GM10266 (cell line): ENCODE measurements around the gene SELENOO.
A peak's percentile ranks its signal among the peaks of the same experiment; 100 is the strongest.

ENCODE experiments used
- DNase-seq: peaks from one replicate; pipeline ENCODE4 v3.0.0; 2012; ENCODE audit errors: extremely low spot score
- TF ChIP-seq, protein P1 (sequence below): IDR thresholded peaks from 2 replicates; pipeline ENCODE4 v1.5.1; 2012; ENCODE audit warnings: mild to moderate bottlenecking, low read depth; ENCODE audit not compliant: control insufficient read depth, insufficient read depth; ENCODE audit errors: missing control alignments

The SELENOO gene

DNA sequence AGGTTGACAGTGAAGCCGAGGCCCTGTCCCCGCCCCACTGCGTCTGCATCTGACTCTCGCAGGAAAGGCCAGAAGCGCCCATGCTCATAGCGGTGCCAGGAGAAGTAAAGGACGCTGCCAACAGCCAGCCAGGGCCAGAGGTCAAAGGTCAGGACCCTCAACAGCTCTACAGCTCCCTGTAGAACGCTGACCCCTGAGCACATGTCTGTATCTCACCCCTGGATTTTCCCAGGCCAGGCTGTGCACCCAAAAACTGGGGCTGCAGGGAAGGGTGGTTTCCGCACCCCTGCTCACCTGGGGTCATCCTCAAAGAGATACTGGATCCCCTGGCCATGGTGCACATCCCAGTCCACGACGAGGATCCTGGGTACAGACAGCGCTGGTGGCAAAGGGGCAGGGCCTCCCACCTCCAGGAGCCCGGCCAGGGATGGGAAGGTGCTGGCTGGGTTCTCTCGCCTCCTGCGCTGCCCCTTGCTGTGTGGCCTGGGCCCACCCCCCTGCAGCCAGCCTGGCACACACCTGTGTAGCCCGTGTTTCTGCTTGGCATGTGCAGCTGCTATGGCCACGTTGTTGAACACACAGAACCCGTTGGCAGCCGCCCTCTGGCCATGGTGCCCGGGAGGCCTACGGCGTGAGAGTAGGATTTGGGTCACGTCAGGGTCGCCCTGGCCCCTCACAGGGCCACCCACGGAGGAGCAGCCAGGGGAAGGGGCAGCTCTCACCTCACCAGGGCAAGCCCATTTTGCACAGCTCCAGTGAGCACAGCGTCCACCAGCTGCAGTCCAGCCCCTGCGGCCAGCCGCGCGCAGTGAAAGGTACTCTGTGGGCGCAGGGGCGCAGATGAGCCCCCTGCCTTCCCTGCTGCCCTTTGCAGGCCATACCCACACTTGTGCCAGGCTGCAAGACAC, 48.8 kb downstream of the SELENOO start:
- DNase-seq, result no peak
- TF ChIP-seq, protein P1, sequence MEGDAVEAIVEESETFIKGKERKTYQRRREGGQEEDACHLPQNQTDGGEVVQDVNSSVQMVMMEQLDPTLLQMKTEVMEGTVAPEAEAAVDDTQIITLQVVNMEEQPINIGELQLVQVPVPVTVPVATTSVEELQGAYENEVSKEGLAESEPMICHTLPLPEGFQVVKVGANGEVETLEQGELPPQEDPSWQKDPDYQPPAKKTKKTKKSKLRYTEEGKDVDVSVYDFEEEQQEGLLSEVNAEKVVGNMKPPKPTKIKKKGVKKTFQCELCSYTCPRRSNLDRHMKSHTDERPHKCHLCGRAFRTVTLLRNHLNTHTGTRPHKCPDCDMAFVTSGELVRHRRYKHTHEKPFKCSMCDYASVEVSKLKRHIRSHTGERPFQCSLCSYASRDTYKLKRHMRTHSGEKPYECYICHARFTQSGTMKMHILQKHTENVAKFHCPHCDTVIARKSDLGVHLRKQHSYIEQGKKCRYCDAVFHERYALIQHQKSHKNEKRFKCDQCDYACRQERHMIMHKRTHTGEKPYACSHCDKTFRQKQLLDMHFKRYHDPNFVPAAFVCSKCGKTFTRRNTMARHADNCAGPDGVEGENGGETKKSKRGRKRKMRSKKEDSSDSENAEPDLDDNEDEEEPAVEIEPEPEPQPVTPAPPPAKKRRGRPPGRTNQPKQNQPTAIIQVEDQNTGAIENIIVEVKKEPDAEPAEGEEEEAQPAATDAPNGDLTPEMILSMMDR, result no peak

DNA sequence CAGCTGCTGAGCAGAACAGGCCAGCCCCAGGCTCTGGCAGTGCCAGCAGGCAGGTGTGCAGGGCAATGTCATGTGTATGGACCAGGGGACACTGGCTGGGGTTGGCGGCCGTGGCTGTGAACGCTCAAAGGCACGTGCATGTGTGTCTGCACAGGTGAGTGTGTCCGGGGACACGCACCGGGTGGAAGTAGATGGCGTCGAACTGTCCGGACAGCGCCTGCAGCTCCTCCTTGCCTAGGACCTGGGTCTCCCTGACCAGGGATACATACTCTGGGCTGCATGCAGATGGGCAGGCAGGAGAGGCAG, 49.4 kb downstream of the SELENOO start:
- TF ChIP-seq, protein P1, result no peak
- no peak for DNase-seq

DNA sequence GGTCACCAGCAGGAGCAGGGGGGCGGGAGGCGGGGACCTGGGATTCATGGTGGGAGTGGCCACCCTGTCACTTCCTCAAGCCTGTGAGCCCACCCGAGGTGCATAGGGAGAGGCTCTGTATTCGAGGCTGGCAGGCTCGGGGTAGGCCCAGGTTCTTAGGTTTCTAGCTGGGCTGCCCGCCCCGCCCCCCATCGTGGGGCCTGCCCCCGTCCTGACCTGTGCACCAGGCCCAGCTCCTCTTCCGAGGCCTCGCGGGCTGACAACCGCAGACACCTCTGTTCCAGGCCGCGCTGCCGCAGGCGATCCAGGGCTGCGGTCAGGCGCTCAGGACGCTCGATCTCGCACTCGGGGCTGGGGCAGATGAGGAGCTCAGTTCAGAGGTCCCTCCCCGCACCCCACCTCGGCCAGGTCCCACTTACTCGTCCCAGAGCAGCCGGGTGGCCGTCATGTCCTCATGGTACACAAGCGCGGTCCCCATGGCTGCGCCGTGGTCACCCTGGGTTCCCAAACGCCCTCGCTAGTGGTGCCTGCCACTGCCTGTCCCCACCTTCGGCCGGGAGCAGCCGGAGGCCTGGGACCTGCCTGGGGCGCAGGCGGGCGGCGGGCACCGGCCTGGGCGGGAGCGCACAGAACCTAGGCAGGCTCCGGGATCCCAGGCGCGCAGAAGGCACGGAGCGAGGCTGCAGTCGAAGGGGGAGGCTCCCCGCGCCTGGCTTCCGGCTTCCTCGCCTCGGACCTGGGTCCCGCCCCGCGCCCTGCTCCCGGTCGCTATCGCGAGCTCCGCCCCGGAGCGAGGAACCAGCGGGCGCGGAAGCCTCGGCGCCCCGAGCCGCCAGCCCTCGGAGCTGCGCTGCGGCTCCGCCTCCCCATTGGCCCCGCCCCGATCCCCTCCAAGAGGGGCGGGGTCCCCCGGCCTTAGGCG, 50.0 kb downstream of the SELENOO start, which contains the start of gene HDAC10:
Gene HDAC10 (minus strand): TSS at position 711 of the 922 bp plus-strand sequence. CDS start 233 bp downstream, at position 478.
- TF ChIP-seq, protein P1, result no peak
- peak; percentile 96 for DNase-seq

DNA sequence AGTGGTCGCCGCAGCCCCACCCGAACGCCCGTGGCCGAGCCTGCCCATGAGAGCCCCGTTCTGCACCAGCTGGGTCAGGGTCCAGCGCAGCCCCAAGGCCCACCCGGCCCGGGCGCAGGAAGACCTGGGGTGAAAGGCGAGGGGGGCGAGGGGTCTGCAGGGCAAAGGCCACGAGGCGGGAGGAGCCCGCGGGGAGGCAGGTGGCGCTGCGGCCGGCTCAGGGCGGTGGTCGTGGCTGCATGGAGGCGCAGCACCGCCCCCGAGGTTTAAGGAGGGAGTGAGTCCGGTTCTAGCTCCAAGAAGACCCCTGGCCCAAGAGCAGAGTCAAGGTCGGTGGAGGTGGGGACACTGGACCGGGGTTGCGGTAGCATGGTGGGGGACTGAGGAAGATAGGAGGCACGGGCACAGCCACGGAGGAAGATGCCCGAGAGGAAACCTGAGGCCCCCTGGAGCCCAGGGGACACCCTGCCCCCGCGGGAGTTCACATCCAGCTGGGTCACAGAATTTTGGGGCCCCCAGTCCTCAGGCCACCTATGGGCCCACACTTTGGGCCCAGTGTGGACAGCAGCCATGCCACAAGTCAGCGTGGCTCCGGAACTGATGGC, 50.8 kb downstream of the SELENOO start:
- TF ChIP-seq, protein P1, result no peak
- DNase-seq, result no peak

DNA sequence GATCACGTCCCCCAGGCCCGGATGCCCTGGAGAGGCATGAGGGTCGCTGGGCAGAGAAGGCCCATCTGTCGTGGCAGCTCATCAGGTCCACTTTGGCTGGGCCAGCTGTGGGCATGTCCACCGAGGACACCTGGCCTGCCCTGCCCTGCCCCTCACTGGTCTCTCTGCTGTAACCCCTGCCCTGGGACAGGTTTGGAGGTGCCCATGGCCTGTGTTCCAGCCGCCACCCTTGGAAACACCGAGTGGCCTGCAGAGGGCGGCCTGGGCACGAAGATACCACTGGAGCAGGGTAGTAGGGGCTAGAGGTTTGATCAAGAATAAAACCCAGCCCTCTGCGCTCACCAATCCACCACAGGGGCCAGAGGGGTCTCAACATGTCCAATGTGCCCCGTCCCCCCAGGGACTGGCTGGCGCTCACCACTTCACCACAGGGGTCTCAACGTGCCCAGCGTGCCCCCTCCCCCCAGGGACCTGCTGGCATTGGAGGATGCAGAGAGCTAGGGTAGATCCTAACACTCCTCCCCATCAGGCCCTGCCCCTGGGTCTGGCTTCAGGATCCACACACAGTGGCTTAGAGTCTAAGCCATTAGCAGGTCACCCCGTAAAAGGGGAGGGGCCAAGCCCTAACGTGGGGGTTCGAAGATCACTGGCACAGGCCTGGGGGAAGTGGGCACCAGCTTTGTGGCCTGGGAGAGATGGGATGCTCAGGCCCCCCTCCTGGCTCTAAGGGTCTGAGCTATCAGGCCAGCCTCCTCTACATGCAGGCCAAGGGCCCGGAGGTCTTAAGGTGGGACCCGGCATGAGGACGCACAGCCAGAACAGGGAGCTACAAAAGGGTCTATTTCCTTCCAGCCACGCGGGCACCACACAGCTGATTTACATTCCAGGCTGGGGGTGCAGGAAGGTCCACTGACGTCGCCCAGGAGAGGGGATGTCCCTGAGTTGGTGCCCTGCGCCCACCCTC, 51.6 kb downstream of the SELENOO start:
- TF ChIP-seq, protein P1, result peak; percentile 83
- peak; percentile 82 for DNase-seq

DNA sequence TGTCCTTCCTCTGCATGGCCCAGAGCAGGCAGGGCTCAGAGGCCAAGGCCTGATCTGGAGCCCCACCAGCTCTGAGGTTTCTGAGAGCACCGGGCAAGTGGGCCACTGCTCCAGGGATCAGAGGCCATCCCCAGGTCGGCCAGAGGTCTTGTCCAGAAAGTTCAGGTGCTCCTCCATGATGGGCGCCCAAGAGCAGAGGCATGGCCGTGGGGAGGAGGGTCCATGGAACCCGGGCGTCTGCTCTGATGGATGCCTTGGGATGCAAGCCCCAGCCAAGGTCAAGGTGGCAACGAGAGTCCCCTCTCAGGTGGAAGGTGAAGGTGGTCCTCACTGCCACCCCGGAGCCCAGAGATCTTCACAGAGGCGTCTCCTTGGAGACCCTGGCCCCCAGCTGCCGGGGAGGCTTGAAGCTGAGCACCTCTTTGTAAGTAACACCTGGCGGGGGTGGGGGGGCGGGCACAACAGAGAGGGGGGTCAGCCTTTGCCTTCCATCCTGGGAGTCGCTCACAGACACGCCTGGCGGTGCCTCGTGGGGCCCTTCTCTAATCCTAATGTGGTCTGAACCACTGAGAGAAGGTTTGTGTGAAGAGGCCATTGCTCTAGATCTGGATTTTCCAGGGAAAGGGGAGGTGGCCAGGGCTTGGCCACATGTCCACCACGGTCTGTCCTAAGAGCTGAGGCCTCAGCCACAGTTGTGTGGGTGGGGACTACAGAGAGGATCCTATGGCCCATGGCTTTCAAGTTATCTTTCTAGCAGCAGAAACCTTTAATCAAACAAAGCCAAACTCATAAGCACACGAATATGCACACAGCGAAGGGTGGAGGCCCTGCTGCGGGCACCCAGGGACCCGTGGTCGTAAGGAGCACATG, 52.5 kb downstream of the SELENOO start:
- DNase-seq, result no peak
- TF ChIP-seq, protein P1, result no peak
